HepG2 (cell line): ENCODE results near the gene SUN5. TPM values are rescaled to one million over a fixed set of nuclear protein-coding genes. Genes with fewer than 3 reads are reported as not detected.

ENCODE experiments used
- ELK4 ChIP-seq: sonication (generic); formaldehyde crosslinking; IDR thresholded peaks from 2 replicates; pipeline ENCODE4 v1.9.0; 2021; ENCODE audit warnings: missing genetic modification reagents, borderline replicate concordance
- GZF1 ChIP-seq: sonication (generic); formaldehyde crosslinking; IDR thresholded peaks from 2 replicates; pipeline ENCODE4 v1.5.1; 2020; ENCODE audit warnings: mild to moderate bottlenecking, missing genetic modification reagents
- KDM2A ChIP-seq: sonication (generic); formaldehyde crosslinking; IDR thresholded peaks from 2 replicates; pipeline ENCODE4 v1.4.0; 2020; ENCODE audit warnings: low read depth, missing genetic modification reagents, borderline replicate concordance
- MYPOP ChIP-seq: sonication (generic); formaldehyde crosslinking; IDR thresholded peaks from 2 replicates; pipeline ENCODE4 v1.8.1; 2023; ENCODE audit warnings: mild to moderate bottlenecking, moderate library complexity, missing genetic modification reagents
- RBAK ChIP-seq: sonication (generic); formaldehyde crosslinking; IDR thresholded peaks from 2 replicates; pipeline ENCODE4 v1.5.1; 2020; ENCODE audit warnings: mild to moderate bottlenecking, missing genetic modification reagents
- SP2 ChIP-seq: sonication (generic); formaldehyde crosslinking; IDR thresholded peaks from 2 replicates; pipeline ENCODE4 v1.5.1; 2020; ENCODE audit warnings: mild to moderate bottlenecking, missing genetic modification reagents
- USF2 ChIP-seq, 2 experiments: sonication (generic) in 1 of 2; formaldehyde crosslinking in 1 of 2; IDR thresholded peaks; 2 replicates each; pipeline versions ENCODE4 v1.5.1 to v1.6.1; 2011 to 2020; ENCODE audit warnings: borderline replicate concordance in 1 of 2, low read depth in 1 of 2, low read length in 1 of 2, mild to moderate bottlenecking in 1 of 2, missing genetic modification reagents in 1 of 2, moderate library complexity in 1 of 2
- ZNF282 ChIP-seq: fragments of 450-650 bp; IDR thresholded peaks from 2 replicates; pipeline ENCODE4 v1.6.1; 2018; ENCODE audit not compliant: partially characterized antibody
- ZNF292 ChIP-seq: sonication (generic); formaldehyde crosslinking; IDR thresholded peaks from 2 replicates; pipeline ENCODE4 v1.8.1; 2022; ENCODE audit warnings: mild to moderate bottlenecking, low read depth, missing genetic modification reagents, borderline replicate concordance
- ZNF562 ChIP-seq: sonication (generic); formaldehyde crosslinking; IDR thresholded peaks from 2 replicates; pipeline ENCODE4 v1.8.0; 2022; ENCODE audit warnings: missing genetic modification reagents, borderline replicate concordance
- ZNF639 ChIP-seq: conservative IDR thresholded peaks from 2 replicates; pipeline ENCODE4 v1.6.1; 2018; ENCODE audit warnings: missing genetic modification reagents
- ZNF879 ChIP-seq: sonication (generic); formaldehyde crosslinking; IDR thresholded peaks from 2 replicates; pipeline ENCODE4 v1.8.1; 2023; ENCODE audit warnings: missing genetic modification reagents
- polyA plus RNA-seq, 8 experiments: library from polyadenylated mRNA; depleted of rRNA in 3 of 8; stranded (reverse) in 7 of 8; unstranded in 1 of 8; fragments of >200 nt; fragmentation: Illumina TruSeq in 4 of 8; extraction: Trizol in 4 of 8; gene quantifications; 2 replicates each; pipeline versions ENCODE4 v1.2.1 to v1.2.3, GENCODE V29; 2011 to 2016; ENCODE audit warnings: low read depth in 4 of 8, missing spikeins in 1 of 8, mixed read lengths in 1 of 8; ENCODE audit not compliant: insufficient read depth in 1 of 8
- total RNA-seq, 5 experiments: library from RNA; depleted of rRNA; stranded (reverse); fragments of >200 nt; fragmentation: Illumina TruSeq; extraction: Trizol; gene quantifications; 2 replicates each; pipeline ENCODE4 v1.2.3, GENCODE V29; 2016; ENCODE audit warnings: low read depth in 1 of 5
- TF ChIP-seq, protein P1 (sequence below): sonication (generic); formaldehyde crosslinking; IDR thresholded peaks from 2 replicates; pipeline ENCODE4 v1.8.0; 2022; ENCODE audit warnings: missing genetic modification reagents, low read depth, mild to moderate bottlenecking, borderline replicate concordance
- TF ChIP-seq, protein P2 (sequence below): sonication (generic); formaldehyde crosslinking; IDR thresholded peaks from 2 replicates; pipeline ENCODE4 v1.5.0; 2020; ENCODE audit warnings: missing genetic modification reagents
- TF ChIP-seq, protein P3 (sequence below): sonication (generic); formaldehyde crosslinking; conservative IDR thresholded peaks from 2 replicates; pipeline ENCODE4 v1.8.0; 2022; ENCODE audit warnings: mild to moderate bottlenecking, moderate library complexity, missing genetic modification reagents

Gene SUN5
- total and polyA plus RNA-seq, 2 of the 13 experiments (the other 11 are each of a cell fraction or from before 2014, with no cell fraction given) = not detected

DNA sequence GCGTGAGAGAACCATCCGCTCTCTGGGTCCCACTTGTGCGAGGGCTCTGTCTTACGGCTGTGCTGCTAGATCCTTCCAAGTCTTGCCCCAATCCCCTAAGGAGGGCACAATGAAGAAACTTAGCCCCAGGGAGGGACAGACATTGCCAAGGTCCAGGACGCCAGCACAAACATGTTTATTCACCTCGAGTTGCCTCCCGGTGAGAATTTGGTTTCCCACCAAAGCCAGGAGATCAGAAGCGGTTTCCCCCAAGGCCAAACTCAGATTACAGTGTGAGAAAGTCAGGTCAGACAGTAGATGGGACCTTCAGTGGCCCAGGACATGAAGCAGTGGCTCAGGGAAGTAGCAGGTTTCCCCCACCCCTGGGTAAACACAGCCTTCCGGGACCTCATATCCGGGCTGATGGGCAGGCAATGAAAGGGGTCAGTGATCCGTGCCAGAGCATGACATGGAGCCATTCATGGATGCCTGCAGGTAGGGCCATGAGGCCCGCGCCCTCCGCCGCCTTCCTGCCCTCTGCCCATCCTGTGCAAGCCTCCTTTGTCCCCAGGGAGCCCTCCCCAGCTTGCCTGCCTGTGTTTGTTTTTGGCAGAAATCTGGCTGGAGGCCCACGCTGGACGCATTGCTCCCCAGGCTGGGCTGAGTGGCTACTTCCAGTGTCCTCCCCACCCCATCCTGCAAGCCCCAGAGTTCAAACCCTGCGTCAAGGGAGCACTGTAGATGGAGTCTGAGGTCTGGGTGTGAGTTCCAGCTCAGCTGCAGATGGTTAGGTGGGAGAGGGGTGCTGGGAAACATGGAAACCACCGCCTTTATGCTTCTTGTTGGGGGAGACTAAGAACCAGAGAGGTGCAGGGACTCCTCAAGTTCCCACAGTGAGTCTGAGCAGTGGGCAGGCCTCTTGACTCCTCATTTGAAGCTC is 5.2 kb upstream of the SUN5 start (continued):
- TF ChIP-seq ZNF639 (CRISPR knock-in tag) (peak; percentile 50; the same call in 1 of the 2 replicates), ZNF292 (CRISPR knock-in tag) (peak; percentile 98), RBAK (CRISPR knock-in tag) (no peak), GZF1 (CRISPR knock-in tag) (peak; percentile 84; the same call in 1 of the 2 replicates), ELK4 (CRISPR knock-in tag) (0 out of 2 replicates have a peak, but pooled peaks have one; percentile 54), ZNF282 (no peak), USF2 (IDR thresholded peaks at IDR 0.05; ENCODE audit: low read depth, low read length) (no peak), USF2 (CRISPR knock-in tag; IDR thresholded peaks at IDR 0.05; ENCODE audit: borderline replicate concordance) (no peak; the same call in 1 of the 2 replicates), ZNF562 (CRISPR knock-in tag) (no peak), ZNF879 (CRISPR knock-in tag) (peak; percentile 24; the same call in 1 of the 2 replicates), MYPOP (CRISPR knock-in tag) (peak; percentile 92), KDM2A (CRISPR knock-in tag) (peak; percentile 84), SP2 (CRISPR knock-in tag) (peak; percentile 29; the same call in 1 of the 2 replicates)
- TF ChIP-seq, protein P1, sequence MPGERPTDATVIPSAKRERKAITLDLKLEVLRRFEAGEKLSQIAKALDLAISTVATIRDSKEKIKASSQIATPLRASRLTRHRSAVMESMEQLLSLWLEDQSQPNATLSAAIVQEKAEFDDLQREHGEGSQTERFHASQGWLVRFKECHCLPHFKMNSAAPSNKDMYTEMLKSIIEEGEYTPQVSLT (CRISPR knock-in tag) = peak; percentile 81; the same call in 1 of the 2 replicates
- TF ChIP-seq, protein P2, sequence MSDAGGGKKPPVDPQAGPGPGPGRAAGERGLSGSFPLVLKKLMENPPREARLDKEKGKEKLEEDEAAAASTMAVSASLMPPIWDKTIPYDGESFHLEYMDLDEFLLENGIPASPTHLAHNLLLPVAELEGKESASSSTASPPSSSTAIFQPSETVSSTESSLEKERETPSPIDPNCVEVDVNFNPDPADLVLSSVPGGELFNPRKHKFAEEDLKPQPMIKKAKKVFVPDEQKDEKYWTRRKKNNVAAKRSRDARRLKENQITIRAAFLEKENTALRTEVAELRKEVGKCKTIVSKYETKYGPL (CRISPR knock-in tag) = no peak
- TF ChIP-seq, protein P3, sequence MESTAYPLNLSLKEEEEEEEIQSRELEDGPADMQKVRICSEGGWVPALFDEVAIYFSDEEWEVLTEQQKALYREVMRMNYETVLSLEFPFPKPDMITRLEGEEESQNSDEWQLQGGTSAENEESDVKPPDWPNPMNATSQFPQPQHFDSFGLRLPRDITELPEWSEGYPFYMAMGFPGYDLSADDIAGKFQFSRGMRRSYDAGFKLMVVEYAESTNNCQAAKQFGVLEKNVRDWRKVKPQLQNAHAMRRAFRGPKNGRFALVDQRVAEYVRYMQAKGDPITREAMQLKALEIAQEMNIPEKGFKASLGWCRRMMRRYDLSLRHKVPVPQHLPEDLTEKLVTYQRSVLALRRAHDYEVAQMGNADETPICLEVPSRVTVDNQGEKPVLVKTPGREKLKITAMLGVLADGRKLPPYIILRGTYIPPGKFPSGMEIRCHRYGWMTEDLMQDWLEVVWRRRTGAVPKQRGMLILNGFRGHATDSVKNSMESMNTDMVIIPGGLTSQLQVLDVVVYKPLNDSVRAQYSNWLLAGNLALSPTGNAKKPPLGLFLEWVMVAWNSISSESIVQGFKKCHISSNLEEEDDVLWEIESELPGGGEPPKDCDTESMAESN (CRISPR knock-in tag) = no peak; the same call in none of the 2 replicates
